Raji (cell line): ENCODE measurements around the gene ST8SIA5.

Experiments used
- POLR2A ChIP-seq: IDR thresholded peaks from 2 replicates; pipeline ENCODE4 v1.6.1; 2011; ENCODE audit warnings: low read depth, low read length, control low read depth; ENCODE audit not compliant: insufficient read depth

The ST8SIA5 gene

DNA sequence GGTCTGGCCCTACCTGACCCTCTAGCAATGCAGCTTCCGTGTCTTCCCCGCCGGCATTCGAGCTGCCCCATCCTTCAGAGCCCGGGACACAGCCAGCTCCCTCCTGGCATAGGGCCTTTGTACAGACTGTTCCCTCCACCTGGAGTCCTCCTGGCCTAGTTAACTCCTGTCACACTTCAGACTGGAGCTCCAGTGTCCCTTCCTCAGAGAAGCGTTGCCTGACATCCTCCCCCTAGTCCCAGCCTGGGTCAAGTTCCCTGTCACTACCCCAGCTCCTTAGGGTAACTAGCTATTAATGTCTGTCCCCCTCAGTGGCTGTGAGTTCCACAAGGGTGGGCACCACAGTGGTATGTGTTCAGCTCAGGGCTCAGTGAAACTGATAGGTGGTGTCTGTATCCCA lies 54.4 kb downstream of the ST8SIA5 start:
- TF ChIP-seq POLR2A, result no peak

DNA sequence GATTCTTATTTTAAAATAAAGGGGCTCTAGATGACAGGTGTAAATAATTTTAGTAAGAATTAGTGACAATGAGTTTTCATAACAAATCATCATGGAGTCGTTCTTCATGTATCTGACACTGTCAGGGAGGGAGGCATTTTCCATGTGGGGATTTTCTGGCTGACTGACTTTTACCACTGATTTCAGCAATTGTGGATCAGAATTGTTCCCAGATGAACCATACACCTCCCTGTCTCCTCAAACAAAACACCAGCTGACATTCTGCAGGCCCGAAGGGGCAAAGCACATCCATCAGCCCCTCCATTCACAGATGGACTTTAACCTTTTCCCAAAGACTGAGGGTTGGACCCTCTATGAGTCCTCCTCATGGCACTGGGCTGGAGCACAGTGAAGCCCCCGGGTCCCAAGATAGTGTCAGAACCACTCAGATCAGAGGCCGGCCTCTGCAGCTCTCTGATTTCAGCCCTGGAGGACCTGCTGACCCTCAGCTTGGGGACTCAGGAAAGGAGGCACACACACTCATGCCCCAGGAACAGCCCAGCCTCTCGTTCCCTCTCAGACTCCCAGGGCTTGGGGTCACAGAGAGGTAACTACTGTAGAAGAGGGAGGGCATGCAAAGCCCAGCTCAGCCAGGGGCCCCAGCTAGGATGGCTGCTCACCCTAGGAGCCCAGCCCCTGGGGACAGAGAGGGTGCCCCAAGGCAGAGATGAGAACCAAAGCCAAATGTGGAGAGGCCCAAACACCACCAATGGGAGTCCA lies 56.6 kb downstream of the ST8SIA5 start:
- TF ChIP-seq POLR2A, result no peak

DNA sequence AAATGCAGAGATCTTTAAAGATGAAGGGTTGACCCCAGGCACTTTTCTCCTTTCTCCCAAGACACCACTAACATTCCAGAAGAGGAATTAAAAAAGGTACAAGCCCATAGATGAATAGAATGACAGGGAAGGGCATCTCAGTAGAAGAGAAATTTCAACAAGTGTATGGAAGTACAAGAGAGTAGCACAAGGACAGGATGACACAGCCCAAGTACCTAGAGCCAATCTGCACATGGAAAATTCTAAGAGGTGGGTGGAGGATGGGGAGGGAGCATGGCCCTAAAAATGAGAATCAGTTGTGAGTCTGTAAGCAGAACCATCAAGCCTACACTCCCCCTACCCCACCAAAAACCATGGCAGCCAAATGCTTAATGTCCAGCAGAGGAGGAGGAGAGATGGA lies 60.2 kb downstream of the ST8SIA5 start:
- no peak for TF ChIP-seq POLR2A

DNA sequence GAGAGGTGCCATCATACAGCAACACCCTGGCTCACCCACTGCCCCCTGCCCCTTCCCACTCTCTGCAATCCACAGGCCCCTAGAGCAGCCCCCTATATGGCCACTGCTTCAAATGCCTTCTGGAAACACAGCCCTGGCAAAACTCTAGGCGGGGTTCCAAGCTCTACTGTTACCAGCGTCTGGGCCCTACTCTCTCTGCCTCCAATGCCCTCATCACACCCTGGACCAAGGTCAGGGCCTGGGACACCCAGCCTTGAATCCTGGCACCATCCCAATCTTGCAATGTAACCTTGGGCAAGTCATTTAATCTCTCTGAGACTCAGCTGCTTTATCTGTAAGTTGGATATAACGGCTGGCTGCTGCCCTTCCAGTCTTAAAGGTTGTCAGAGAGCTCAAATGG lies 60.6 kb downstream of the ST8SIA5 start:
- TF ChIP-seq POLR2A, result no peak

DNA sequence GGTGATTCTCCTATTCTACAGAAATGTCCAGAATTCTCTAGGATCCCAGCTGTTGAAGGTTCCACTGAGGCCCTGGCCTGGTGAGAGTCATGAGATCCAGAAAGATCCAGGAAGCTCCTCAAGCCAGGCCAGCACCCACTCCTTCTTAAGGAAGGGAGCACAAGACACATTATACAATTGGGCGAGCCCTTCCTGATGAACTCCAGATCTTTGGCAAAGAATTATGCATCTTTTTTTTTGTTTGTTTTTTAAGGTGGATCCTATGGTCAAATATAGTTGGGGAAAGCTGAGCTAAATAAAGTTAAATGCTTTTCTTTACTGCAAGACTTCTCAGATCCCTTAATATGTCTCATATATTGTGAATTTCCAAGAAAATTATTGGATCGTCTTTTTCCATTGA lies 62.9 kb downstream of the ST8SIA5 start:
- TF ChIP-seq POLR2A, result no peak

DNA sequence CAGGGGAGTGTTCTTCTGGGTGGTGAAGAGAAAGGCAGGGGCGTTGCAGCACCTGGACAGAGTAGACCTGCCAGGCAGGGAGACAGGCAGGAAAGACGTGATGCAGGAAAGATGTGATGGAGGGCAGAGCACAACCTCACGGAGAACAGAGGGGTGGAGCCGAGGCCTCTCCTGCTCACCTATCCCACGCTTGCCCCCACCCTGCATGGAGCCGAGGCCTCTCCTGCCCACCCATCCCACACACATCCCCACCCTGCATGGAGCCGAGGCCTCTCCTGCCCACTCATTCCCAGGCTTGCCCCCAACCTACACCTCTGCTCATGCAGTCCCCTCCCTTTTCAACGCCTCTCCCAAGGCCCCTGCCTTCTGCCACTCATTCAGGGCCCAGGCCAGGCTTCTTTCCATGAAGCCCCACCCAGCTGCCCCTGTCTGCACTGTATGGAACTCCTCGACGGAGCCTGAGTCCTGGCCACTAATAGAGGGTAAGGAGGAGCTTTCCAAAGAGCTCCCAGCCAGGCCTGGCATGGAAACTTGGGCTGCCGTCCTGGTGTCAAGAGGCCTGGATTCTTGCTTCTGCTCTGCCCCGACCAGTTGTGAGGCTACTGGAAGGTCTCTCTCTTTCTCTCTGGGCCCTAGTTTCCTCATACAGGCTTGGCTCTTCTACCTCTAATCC lies 67.9 kb downstream of the ST8SIA5 start:
- no peak for TF ChIP-seq POLR2A

DNA sequence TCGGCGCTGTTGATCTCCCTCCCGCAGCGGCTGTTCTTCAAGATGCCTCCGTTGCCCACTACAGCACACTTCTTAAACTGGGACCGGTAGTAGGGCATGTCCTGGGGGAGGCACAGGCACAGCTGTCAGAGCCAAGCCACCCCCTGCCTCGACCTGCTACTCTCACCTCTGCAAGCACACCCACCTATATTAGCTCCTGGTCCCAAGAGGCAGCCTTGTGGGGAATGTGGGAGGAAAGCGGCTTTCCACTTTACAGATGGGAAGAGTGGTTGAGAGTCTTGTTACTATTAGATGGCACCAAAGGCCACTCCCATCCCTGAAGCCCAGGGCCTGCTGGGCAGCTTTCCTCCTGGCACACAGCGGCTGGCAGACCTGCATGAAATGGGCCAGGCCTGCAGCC lies 70.7 kb downstream of the ST8SIA5 start:
- no peak for TF ChIP-seq POLR2A

DNA sequence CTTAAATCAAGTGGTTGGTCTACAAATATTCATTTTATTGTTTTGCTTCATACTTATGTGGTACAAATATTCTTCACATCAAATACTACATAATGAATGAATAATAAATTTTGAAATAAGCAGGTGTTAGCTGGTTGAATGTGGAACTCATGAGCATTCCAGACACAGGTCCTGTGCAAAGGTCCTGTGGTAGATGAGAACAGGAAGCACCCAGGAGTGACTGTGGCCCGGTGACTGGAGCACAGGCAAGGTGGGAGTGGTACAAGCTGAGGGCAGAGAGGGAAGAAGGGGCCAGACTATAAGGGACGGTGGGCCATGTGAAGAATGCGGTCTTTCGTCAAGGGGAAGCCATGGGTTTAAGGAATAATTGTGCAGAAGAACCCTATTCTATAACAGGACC lies 73.6 kb downstream of the ST8SIA5 start:
- TF ChIP-seq POLR2A, result no peak

DNA sequence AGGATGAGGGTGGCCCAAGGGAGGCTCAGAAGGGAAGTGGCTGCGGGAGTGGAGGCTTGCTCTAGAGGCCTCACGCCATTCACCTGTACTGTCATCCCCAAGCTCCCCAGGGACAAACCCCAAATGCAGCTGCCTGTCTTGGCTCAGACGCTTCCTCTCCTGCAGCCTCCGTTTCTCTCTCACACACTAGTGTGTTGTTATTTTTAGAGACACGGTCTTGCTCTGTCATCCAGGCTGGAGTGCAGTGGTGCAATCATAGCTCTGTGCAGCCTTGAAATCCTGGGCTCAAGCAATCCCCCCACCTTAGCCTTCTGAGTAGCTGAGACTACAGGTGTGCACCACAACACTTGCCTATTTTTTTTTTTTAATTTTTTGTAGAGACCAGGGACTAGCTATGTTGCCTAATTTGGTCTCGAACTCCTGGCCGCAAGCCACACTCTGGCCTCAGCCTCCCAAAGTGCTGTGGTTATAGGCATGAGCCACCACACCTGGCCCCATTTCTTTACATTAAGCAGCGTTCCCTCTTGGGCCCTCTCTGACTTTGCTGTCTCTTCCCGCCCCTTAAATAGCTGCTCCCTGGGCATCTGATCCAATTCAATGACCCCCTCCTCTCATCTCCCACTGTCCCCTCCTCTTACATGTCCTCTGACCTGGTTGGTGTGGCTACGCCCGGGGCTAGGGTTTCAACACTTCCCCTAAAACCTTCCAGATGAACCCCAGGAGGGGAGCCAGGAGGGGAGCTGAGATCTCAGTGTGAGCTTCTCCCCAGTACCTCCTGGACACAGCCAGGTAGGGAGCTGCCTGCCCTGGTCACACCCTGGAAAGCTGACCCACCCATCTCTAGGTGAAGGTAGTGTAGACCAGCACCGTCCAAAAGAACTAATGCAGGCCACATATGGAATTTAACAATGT lies 75.8 kb downstream of the ST8SIA5 start:
- TF ChIP-seq POLR2A, result no peak

DNA sequence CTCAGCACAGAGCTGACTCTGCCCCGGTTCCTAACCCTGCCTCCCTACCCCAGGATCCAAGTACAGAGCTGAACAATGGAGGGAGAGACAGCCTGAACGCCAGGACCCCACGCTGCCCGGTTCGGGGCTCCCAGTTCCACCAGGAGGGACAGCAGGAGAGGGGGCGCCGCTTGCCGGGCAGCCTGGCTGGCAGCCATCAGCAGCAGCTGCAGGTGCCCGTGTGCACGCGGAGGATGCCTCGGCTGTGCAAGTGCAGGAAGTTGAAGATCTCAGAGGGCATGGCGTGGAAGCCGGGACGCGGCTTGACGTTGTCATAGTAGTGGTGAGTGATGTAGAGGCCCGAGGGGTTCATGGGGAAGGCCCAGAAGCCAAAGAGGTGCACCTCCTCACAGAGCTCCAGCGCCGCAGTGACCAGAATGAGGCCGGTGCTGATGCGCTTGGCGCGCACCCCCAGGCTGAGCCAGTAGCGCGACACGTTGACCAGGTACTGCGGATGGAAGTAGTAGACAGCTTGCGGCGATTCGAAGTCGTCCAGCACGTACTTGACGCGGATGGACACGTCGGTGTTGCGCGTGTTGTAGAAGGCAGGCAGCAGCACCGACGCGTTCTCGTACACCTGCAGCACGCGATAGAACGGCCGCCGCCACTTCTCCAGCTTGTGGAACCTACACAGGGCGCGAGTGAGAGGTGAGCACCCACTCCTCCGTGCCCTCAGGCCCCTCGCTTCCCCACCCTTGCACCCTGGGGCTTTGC lies 76.8 kb downstream of the ST8SIA5 start:
- no peak for TF ChIP-seq POLR2A

DNA sequence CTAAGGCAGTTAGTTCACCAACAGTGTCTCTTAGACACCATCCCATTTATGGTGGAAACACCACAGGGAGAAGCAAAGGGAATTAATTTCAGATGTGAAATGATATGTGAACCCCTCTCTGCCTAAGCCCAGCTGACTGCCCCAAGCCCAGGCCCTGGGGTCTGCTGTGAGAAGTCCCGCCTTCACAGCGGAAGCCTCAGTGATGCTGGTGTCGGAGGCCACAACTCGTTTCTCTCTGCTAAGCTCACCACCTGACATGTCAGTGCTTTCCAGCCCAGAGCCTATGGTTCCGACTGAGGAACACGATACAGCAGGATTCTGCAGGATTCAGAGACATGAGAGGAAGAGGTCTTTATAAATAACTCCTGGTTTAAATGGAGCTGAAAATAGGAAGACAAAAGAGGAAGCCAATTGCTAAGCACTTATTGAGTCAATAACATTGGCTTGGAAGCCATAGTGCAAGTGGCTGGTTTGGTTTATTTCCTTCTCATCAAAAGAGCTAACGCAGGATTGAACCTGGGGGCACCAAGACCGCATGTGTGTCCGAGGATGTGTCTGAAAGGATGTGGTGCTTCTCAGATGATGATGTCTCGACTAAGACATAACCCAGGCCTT lies 78.0 kb downstream of the ST8SIA5 start:
- no peak for TF ChIP-seq POLR2A

DNA sequence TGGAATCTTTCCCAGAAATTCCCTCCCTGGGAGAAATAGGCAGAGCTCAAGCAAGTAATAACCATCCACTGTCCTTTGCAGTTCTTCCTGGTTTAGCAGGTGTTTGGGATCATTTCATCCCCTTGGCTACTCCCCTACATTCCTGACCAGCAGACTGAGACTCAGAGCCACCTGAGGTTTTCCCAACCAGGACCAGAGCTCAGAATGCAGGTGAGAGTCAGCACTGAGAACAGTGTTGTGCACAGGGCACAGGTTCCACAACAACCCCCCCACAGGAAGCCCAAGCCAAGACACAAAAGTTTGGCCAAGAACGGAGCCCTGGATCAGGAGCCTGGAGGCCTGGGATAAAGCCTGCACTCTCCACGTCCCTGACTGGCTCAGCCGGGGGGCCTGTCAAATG lies 78.8 kb downstream of the ST8SIA5 start:
- TF ChIP-seq POLR2A, result no peak

DNA sequence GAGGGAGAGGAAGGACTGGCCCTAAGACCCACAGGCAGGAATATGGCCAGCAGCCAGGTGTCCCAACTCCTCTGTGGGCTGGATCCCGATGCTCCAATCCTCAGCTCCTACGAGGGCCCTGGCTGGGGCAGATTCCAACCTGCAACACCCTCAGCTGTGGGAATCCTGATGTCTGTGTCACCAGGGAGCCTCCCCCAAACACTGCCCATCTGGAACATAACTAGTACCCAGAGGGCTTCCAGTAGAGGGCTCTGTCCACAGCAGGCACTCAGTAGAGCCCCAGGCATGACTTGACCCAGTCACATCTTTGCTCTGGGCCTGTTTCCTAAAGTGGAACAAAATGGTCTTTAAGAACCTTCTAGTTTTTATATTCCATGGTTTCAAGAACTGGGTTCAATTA lies 79.2 kb downstream of the ST8SIA5 start:
- no peak for TF ChIP-seq POLR2A

DNA sequence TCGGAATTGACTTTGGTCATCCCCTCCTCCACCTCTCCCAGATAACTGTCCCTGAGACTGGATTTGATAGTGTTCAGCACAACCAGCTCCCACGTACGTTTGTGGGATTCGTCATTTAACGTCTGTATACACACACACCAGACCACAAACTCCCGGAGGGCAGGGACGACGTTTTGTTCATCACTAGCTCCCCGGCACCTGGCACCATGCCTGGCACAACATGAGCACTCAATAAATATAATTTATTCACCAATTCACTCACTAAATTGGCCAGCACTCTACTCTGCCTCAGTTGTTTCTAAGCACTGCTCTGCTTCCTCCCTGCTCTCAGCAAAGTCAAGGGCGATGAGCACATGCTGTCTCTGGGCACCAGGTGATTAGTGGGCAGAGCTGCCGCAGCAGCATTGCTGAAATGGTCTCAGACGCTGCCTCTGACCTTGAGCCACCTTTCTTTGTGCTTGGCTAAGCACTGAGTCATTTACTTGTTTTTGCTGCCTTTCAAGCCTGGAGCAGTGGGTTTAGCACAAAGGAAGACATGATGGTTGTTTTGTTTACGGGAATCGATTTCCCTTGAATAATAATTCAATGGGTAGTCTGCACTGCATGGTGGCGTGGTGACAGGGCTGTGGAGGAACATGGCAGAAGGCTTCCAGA lies 80.5 kb downstream of the ST8SIA5 start:
- TF ChIP-seq POLR2A, result no peak
